Fibroblast of gingiva (primary cell): ENCODE measurements around the gene FZR1.

Experiments
- DNase-seq: peaks from one replicate; pipeline ENCODE4 v3.0.0-alpha.2; 2011; ENCODE audit warnings: low read depth

Gene FZR1

GRCh38 chr19:3474010-3474409 is 32.1 kb upstream of the FZR1 start:
- DNase-seq, result no peak

- no peak for DNase-seq
Observed at GRCh38 chr19:3474614-3475013, 31.5 kb upstream of the FZR1 start.

DNA sequence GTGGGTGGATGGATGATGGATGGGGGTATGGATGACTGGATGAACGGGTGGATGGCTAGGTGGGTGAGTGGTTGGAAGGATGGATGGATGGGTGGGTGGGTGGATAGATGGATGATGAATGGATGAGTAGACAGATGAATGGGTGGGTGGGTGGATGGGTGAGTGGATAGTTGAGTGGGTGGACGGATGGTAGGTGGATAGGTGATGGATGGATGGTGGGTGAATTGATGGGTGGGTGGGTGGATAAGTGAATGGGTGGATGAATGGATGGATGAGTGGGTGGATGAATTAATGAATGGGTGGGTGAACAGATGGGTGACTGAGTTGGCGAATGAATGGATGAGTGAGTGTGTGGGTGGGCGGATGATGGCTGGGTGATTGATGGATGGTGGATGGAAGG is 30.7 kb upstream of the FZR1 start:
- DNase-seq, result no peak

DNA sequence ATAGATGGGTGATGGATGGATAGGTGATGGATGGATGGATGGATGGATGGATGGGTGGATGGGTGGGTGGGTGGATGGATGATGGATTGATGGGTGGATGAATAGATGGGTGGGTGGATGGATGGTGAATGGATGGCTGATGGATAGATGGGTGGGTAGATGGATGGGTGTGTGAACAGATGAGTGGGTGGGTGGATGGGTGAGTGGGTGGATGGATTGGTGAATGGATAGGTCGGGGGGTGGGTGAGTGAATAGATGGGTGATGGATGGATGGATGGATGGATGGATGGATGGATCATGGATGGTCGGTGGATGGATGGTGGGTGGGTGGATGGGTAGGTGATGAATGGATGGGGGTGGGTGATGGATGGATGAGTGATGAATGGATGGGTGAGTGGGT is 29.3 kb upstream of the FZR1 start:
- no peak for DNase-seq

- no peak for DNase-seq
Observed at GRCh38 chr19:3477506-3477905, 28.6 kb upstream of the FZR1 start.

- no peak for DNase-seq
Observed at GRCh38 chr19:3477951-3478350, 28.2 kb upstream of the FZR1 start.

DNA sequence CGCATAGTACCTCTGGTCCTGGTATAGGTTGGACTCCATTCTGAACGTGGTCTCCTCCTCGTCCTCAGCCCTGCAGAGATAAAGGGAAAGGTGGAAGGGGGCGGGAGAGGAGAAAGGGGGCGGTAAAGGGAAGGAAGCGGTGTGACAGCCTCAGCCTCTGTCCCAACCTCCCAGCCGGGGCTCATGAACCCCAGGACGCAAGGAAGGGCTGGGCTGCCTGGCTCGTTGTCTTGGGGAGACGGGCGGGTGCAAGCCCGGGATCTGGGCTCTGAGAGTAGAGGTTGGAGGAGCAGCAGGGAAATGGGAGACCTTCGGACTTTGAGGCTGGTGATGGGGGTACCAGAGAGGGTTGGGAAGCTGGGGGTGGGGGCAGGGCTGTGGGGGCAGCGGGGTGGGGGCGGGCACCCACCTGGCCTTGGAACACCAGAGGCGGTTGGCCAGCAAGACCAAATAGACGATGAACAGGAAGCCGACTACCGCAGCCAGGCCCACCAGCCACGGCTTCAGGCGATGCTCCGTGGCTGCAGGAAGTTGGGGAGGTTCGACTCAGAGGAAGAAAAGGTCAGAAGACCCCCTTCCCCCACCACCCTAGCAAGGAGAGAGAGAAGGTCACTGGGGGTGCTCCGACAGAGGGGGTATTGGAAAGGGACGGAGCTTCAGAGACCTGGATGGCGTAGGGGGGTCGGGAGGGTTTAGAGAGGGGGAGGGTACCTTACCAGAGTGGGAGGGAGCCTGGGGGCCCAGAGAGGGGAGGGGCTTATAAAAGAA is 27.5 kb upstream of the FZR1 start:
- no peak for DNase-seq

DNA sequence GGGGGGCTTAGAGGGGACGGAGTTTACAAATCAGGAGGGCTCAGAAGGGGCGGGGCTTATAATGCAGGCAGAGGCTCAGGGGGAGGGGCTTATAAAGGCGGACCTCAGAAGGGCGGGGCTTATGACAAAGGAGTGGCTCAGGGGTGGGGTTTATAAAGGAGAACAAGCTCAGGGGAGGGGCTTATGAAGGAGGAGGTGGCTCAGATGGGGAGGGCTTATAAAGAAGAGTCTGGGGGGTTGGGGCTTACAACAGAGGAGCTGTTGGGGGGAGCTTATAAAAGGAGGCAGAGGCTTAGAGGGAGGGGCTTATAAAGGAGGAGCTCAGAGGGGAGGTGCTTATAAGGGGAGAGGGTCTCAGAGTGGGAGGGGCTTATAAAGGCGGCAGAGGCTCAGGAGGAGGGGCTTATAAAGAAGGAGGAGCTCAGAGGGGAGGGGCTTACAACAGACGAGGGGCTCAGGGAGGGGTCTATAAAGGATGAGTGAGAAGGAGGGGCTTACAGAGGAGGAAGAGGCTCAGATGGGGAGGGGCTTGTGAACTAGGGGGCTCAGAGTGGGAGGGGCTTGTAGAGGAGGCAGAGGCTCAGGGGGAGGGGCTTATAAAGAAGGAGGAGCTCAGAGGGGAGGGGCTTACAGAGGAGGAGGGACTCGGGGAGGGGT is 26.8 kb upstream of the FZR1 start:
- no peak for DNase-seq

DNA sequence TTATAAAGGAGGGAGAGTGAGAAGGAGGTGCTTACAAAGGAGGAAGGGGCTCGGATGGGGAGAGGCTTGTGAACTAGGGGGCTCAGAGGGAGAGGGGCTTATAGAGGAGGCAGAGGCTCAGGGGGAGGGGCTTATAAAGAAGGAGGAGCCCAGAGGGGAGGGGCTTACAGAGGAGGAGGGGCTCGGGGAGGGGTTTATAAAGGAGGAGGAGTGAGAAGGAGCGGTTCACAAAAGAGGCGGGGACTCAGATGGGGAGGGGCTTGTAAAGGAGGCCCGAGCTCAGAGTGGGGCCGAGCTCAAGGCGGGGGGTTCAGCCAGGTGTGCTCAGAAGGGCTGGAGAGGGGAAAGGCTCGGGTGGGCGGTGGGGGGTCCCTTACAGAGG is 26.3 kb upstream of the FZR1 start:
- DNase-seq, result no peak

- DNase-seq, result no peak
Observed at GRCh38 chr19:3480383-3481091, 25.6 kb upstream of the FZR1 start, which contains the start of gene SMIM24. SMIM24 (minus strand) TSS chr19:3480525; CDS start chr19:3480463, 62 bp downstream.

- DNase-seq, result no peak
Observed at GRCh38 chr19:3481241-3482090, 24.6 kb upstream of the FZR1 start.

DNA sequence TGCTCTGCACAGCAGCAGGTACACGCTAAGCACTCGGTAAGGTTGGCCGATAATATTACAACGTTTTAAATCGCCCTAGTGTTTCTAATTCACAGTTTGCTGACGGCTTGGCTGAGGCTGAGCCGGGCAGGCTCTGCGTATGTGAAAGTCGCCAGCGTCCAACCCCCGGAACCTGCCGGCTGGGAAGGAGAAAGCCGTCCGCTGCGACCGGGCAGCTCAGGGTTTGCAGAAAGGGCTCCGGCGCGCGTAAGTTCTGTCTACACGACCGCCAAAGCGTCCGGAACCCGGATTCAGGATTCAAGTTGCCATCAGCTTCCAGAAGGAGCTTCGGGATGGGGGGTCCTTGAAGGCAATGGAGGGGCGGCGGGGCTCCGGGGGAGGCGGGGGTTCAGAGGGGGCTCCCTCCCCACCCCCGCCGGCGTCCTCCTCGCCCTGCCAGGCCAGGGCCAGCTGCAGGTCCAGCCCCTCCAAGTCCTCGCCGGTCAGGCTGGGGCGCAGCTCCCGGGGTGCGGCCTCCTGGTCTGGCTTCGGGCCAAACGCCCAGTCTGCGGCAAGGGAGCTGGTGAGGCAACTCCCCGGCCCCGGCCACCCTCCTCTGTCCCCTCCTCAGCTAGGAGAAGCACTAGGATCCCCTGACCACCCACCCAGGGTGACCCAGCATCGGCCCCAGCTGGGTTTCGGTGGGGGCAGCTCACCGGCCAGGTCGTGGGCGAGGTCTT is 23.4 kb upstream of the FZR1 start:
- no peak for DNase-seq

GRCh38 chr19:3483226-3483628 is 22.9 kb upstream of the FZR1 start, which contains the start of gene SMIM44:
SMIM44 (minus strand) TSS chr19:3483441; CDS start chr19:3483403, 38 bp downstream.
- DNase-seq, result no peak

DNA sequence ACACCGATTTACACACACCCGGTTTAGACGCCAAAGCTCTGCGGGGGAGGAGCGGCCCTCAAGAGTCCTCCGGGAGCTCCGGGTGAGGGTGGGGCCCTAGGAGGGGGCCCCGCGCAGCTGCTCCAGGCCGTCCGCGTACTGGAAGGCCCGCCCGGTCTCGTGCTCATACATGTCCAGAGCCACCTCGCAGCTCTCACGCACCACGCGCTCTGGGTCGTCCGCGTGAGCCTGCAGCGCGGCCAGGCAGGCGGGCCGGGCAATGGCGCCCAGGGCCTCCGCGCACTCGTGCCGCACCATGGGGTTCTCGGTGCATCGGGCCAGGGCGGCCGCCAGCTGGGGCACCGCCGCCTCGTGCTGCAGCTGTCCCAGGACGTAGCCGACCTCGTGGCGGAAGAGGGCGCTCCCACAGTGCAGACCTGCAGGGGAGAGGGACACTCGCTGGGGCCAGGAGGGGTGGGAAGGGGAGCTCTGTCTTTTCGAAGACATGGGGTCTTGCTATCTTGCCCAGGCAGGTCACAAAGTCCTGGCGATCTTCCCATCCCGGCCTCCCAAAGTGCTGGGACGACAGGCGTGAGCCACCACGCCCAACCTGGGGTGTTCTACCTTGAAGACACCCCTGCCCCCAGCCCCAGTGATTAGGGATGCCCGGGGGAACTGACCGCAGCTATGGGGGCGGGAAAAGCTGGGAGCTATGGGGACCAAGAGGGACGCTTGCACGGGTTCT is 14.6 kb upstream of the FZR1 start:
- no peak for DNase-seq

DNA sequence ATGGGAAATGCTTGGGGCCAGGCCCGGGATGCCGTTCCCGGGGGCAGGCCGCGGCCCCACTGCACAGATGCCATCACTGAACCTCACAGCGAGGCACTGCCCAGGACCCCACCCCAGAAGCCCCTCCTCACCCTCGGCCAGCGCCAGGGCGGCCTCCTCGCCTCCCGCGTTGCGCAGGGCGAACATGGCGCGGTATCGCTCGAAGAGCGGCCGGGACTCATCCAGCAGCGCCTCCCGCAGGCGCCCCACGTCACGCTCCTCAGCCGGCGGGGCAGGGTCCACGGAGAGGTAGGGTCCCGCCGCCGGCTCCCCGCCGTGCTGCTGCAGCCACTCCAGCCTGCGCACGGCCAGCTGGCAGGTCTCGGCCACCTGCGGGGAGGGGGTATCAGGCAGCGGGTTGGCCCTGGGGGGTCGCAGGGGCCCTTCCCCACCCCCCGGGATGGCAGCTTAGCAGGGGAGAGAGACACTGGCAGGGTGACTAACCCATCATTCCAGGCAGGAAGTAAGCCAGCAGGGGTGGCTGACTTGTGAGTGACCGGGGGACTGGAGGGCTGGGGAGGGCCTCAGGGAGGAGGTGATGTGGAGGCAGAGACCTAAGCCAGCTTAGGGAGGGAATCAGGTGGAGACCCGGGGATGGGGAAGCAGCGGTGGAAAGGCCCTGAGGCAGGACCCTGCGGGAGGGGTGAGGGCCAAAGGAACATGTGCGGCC is 13.8 kb upstream of the FZR1 start:
- DNase-seq, result no peak

- DNase-seq, result no peak
Observed at GRCh38 chr19:3492919-3493318, 13.2 kb upstream of the FZR1 start.

DNA sequence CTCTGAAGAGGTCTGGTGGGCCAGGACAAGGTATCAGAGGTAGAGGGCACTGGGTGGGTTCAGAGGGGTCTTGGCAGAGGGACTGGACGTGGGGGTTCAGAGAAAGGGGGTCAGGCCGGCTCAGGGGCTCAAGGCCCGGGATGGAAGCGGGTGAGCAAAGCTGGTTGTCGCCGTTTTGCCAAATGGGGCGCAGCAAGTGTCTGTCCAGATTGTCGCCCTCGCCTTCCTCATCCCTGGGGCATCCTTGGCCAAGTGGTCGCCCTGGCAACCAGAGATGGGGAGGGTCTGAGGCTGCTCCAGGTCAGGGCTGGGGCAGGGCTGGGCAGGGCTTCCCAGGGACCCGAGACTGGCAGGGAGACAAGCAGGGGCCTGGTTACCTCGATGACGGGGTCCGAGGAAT is 12.5 kb upstream of the FZR1 start:
- DNase-seq, result no peak

DNA sequence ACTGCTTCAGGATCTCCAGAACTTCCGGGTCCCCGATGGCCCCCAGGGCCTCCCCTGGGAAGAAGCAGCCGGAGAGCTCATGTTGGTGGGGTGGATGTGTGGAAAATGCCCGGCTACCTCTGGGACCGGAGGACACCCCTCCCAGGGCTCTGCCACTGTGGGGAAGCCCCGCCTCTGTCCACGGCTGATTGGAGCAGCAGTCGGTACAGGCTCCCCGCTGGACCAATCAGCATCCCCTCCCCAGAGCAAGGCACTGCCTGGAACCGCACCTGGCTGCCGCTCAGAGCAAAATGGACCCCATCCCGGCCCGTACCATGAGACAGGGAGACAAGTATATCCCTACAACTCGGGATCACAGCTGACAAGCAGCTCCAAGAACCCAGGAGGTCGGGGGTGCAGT is 12.1 kb upstream of the FZR1 start:
- DNase-seq, result no peak

GRCh38 chr19:3494559-3494958 is 11.6 kb upstream of the FZR1 start:
- DNase-seq, result no peak
